ENCODE measurements around the gene PAX1.

PAX1 gene

DNA sequence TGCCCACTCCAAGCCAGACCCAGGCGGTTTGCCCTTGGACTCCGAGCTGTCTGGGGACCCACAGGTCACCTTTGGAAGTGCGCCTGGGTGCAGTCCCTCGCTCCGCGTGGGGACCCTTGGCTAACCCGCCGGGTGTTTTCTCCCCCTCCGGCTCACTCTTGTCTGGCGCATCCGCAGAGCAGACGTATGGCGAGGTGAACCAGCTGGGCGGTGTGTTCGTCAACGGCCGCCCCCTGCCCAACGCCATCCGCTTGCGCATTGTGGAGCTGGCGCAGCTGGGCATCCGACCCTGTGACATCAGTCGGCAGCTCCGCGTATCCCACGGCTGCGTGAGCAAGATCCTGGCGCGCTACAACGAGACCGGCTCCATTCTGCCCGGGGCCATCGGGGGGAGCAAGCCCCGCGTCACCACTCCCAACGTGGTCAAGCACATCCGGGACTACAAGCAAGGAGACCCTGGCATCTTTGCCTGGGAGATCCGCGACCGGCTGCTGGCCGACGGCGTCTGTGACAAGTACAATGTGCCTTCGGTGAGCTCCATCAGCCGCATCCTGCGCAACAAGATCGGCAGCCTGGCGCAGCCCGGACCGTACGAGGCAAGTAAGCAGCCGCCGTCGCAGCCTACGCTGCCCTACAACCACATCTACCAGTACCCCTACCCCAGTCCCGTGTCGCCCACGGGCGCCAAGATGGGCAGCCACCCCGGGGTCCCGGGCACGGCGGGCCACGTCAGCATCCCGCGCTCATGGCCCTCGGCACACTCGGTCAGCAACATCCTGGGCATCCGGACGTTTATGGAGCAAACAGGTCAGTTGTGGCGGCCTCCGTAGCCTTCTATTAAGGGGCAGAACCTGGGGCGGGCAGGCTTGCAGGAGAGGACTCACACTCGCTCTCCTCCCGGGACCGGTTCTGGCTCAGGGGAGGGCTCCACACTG lies 1.1 kb downstream of the PAX1 start:
- no peaks in the 10 kb centered on the region for H3K36me3 Mint-ChIP-seq (ENCODE audit: low read depth)
- H3K27me3 Mint-ChIP-seq (ENCODE audit: low read depth) = peaks cover 98% of the 10 kb centered on the region

DNA sequence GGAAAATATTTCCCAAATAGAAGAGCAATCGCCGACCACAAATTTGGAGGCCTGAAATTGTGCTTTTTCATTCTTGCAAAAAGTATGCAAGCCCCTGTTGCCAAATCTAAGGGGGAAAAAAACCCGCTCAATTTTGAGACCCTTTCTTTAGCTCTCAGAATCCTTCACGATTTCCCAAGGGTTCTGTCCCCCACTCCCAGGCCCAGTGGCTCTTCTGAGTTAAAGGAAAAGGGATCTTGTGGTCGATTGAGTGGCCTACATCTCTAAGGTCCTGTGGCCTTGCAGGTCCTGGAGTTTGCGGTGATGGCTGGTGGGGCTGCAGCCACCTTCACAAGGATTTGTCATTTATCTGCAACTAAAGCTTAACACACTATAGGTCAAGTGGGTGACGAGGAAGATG lies 1.8 kb downstream of the PAX1 start:
- Mint-ChIP-seq H3K9me3 (no peaks in the 10 kb centered on the region), H3K27ac (peak overlapping the region in 1 of 3 experiments; percentile 34), H3K4me1 (peaks cover 33% of the 10 kb centered on the region), H3K4me3 (peak overlapping the region; percentile 54 to 72 (median 69)), H3K27me3 (ENCODE audit: low read depth) (peaks cover 98% of the 10 kb centered on the region), H3K36me3 (ENCODE audit: low read depth) (no peaks in the 10 kb centered on the region)
- TF ChIP-seq, protein P1, sequence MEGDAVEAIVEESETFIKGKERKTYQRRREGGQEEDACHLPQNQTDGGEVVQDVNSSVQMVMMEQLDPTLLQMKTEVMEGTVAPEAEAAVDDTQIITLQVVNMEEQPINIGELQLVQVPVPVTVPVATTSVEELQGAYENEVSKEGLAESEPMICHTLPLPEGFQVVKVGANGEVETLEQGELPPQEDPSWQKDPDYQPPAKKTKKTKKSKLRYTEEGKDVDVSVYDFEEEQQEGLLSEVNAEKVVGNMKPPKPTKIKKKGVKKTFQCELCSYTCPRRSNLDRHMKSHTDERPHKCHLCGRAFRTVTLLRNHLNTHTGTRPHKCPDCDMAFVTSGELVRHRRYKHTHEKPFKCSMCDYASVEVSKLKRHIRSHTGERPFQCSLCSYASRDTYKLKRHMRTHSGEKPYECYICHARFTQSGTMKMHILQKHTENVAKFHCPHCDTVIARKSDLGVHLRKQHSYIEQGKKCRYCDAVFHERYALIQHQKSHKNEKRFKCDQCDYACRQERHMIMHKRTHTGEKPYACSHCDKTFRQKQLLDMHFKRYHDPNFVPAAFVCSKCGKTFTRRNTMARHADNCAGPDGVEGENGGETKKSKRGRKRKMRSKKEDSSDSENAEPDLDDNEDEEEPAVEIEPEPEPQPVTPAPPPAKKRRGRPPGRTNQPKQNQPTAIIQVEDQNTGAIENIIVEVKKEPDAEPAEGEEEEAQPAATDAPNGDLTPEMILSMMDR (IDR thresholded peaks at IDR 0.05; ENCODE audit: unreplicated experiment in 3 of 3) = no peak

More for the DNA sequence above, 1.1 kb downstream of the PAX1 start:
- Mint-ChIP-seq H3K4me1 (peaks cover 33% of the 10 kb centered on the region), H3K4me3 (peak overlapping the region; percentile 63 to 73 (median 72)), H3K9me3 (no peaks in the 10 kb centered on the region), H3K27ac (no peak overlapping the region)
- TF ChIP-seq, protein P1 (IDR thresholded peaks at IDR 0.05; ENCODE audit: unreplicated experiment in 3 of 3) = no peak

DNA sequence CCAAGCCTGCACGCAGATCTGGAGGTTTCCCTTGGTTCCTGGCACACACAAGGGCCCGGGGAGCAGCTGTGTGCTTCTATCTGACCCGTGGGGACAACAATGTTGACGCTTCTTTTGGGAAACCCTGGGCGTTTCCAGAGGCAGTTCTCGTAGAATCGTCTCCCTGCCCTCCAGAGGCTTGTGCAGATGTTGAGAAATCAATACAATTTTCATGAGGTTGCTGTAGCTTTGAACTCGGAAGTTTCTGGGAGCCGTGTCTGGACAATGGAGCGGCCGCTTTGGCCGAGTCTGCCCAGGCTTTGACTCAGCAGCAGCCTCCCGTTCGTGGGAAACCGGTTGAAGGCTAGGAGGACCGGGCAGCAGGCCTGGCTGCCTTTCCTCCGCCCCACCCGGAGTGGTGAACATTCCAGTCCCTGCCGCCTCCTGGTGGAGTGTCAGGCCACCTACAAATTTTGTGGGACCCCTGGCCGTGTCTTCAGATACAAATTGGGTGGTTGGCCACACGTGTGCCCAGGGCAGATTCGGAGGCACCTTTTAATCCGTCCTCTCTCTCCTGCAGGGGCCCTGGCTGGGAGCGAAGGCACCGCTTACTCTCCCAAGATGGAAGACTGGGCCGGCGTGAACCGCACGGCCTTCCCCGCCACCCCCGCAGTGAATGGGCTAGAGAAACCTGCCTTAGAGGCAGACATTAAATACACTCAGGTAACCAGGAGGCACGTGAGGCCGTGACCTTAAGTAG lies 2.7 kb downstream of the PAX1 start:
- Mint-ChIP-seq H3K4me1 (peaks cover 27% of the 10 kb centered on the region), H3K4me3 (peak overlapping the region; percentile 11 to 72 (median 30)), H3K27me3 (ENCODE audit: low read depth) (peaks cover 98% of the 10 kb centered on the region), H3K9me3 (no peaks in the 10 kb centered on the region), H3K27ac (no peak overlapping the region), H3K36me3 (ENCODE audit: low read depth) (no peaks in the 10 kb centered on the region)
- TF ChIP-seq, protein P1 (IDR thresholded peaks at IDR 0.05; ENCODE audit: unreplicated experiment in 3 of 3) = no peak

DNA sequence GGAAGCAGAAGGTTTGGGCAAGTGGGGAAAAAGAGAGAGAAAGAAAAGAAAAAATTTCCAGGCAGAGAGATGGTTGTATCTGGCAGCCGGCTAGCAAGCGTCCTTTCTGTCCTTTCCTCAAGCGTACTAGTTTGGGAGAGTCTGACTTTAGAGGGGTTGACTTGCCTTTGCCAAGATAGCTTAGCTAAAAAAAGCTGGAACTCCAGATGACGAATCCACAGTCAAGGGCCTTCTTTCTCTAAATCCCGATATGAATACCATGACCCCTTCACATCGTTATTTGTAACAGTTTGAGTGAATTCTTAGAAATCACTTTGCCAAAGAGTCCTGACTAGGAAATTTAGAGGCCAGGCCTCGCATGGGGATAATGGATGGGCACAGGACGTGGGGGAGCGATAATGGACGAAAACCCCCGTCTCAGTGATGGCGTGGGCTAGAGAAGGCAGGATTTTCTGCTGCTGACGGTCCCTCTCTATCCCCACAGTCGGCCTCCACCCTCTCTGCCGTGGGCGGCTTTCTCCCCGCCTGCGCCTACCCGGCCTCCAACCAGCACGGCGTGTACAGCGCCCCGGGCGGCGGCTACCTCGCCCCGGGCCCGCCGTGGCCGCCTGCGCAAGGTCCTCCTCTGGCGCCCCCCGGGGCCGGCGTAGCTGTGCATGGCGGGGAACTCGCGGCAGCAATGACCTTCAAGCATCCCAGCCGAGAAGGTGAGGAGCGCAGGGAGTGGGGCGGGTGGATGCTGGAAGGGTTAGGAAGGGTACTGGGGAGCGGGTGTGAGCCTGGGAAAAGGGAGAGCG lies 3.5 kb downstream of the PAX1 start:
- Mint-ChIP-seq H3K36me3 (ENCODE audit: low read depth) (no peaks in the 10 kb centered on the region), H3K4me3 (peak overlapping the region; percentile 11 to 72 (median 29)), H3K27me3 (ENCODE audit: low read depth) (peaks cover 98% of the 10 kb centered on the region), H3K4me1 (peaks cover 19% of the 10 kb centered on the region), H3K27ac (no peak overlapping the region), H3K9me3 (no peaks in the 10 kb centered on the region)
- TF ChIP-seq, protein P1 (IDR thresholded peaks at IDR 0.05; ENCODE audit: unreplicated experiment in 3 of 3) = no peak

DNA sequence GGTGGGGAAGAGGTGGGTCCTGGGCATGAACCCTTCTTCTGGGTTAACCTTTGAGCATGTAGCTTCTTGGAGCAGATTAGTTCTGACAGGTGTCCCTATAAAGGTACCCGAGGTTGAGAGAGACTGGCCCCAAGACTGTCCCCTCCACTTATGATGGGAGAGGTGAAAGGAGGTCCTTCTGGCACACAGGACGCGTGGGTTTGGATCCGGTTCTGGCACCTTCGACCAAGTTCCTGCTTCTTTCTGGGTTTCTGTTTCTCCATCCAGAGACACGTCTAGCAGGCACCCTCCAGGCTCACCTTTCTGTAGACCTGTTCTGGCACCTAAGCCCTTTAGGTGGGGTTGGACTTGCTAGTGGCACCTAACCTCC lies 4.1 kb downstream of the PAX1 start:
- H3K4me3 Mint-ChIP-seq = no peak overlapping the region
- TF ChIP-seq, protein P1 (IDR thresholded peaks at IDR 0.05; ENCODE audit: unreplicated experiment in 3 of 3) = no peak
- no peaks in the 10 kb centered on the region for H3K36me3 Mint-ChIP-seq (ENCODE audit: low read depth)
- peaks cover 98% of the 10 kb centered on the region for H3K27me3 Mint-ChIP-seq (ENCODE audit: low read depth)
- H3K4me1 Mint-ChIP-seq = peaks cover 15% of the 10 kb centered on the region
- no peak overlapping the region for H3K27ac Mint-ChIP-seq
- H3K9me3 Mint-ChIP-seq = no peaks in the 10 kb centered on the region

Measured in nephron (organoid).